ENCODE data around the gene LRCOL1.

GRCh38 chr12:132562489-132563021 lies 47.8 kb downstream of the LRCOL1 start:
- TF ChIP-seq TAF1 (IDR thresholded peaks at IDR 0.05; ENCODE audit: borderline replicate concordance, low read depth, low read length) (no peak), POLR2A (IDR thresholded peaks at IDR 0.05; ENCODE audit: low read depth, low read length) (no peak)
